Uterus (tissue), 4 donors: Measurements from ENCODE around the gene NLGN1. TPM values are rescaled to one million over a fixed set of nuclear protein-coding genes. Genes with fewer than 3 reads are reported as not detected.

Experiments
- DNase-seq, 2 donors: peaks; one replicate each; pipeline ENCODE4 v3.0.0-alpha.2; 2019 to 2020
- H3K27ac ChIP-seq, 2 donors: fragments of 200-600 bp; sonication (generic); 1 replicate in 1 of 2; 2 replicates in 1 of 2; pipeline ENCODE4 v1.5.1; 2016 to 2018
- H3K27me3 ChIP-seq, 2 donors: fragments of 200-600 bp; sonication (generic); one replicate each; pipeline ENCODE4 v1.5.1; 2018 to 2019; ENCODE audit warnings: control low read depth in 1 of 2
- H3K36me3 ChIP-seq, 2 donors: fragments of 200-600 bp; sonication (generic); one replicate each; pipeline ENCODE4 v1.5.1; 2019; ENCODE audit warnings: control low read depth in 1 of 2
- H3K4me1 ChIP-seq, 2 donors: fragments of 200-600 bp; sonication (generic); one replicate each; pipeline ENCODE4 v1.5.1; 2018 to 2019; ENCODE audit warnings: control low read depth in 1 of 2
- H3K4me3 ChIP-seq, 2 donors: fragments of 200-600 bp; sonication (generic); 1 replicate in 1 of 2; 2 replicates in 1 of 2; pipeline ENCODE4 v1.5.1; 2018 to 2019; ENCODE audit warnings: mild to moderate bottlenecking in 1 of 2
- H3K9me3 ChIP-seq, 2 donors: fragments of 200-600 bp; sonication (generic); one replicate each; pipeline ENCODE4 v1.5.1; 2019; ENCODE audit warnings: control low read depth in 1 of 2
- POLR2A ChIP-seq, 2 donors: fragments of 450-650 bp; IDR thresholded peaks; one replicate each; pipeline ENCODE4 v1.6.1; 2016; ENCODE audit warnings: antibody characterized with exemption in 2 of 2, mild to moderate bottlenecking in 1 of 2, moderate library complexity in 1 of 2
- intact Hi-C: fragments of 100-400 bp; cut with DNase I; formaldehyde crosslinking; loops from one replicate; pipeline ENCODE4 v1.15.1; 2023; ENCODE audit warnings: low total_unique reads
- total RNA-seq, 4 donors: library from RNA; depleted of rRNA in 3 of 4; stranded (reverse); fragments of >200 nt in 3 of 4; gene quantifications; one replicate each; pipeline versions ENCODE4 v1.1.0 to v1.2.4, GENCODE V29; 2014 to 2023
- TF ChIP-seq, protein P1 (sequence below), 4 experiments: fragments of 200-600 bp in 2 of 4; fragments of 450-650 bp in 2 of 4; sonication (generic) in 2 of 4; IDR thresholded peaks; one replicate each; pipeline ENCODE4 v1.5.1; 2016 to 2019; ENCODE audit warnings: antibody characterized with exemption in 4 of 4, mild to moderate bottlenecking in 2 of 4, moderate library complexity in 1 of 4
- donor health status: DM: yes; HTN: yes; CAD: no.

Gene NLGN1
- total RNA-seq, 4 donors from 2014 or later, result 3.6 to 44.8 (median 9.8) TPM

- H3K27me3 ChIP-seq, result no peaks in the 10 kb centered on the region
- H3K9me3 ChIP-seq, result no peaks in the 10 kb centered on the region
- no peak overlapping the region for H3K27ac ChIP-seq
- intact Hi-C loops, result no loop called here
- TF ChIP-seq, protein P1, sequence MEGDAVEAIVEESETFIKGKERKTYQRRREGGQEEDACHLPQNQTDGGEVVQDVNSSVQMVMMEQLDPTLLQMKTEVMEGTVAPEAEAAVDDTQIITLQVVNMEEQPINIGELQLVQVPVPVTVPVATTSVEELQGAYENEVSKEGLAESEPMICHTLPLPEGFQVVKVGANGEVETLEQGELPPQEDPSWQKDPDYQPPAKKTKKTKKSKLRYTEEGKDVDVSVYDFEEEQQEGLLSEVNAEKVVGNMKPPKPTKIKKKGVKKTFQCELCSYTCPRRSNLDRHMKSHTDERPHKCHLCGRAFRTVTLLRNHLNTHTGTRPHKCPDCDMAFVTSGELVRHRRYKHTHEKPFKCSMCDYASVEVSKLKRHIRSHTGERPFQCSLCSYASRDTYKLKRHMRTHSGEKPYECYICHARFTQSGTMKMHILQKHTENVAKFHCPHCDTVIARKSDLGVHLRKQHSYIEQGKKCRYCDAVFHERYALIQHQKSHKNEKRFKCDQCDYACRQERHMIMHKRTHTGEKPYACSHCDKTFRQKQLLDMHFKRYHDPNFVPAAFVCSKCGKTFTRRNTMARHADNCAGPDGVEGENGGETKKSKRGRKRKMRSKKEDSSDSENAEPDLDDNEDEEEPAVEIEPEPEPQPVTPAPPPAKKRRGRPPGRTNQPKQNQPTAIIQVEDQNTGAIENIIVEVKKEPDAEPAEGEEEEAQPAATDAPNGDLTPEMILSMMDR (IDR thresholded peaks at IDR 0.05), result no peak
- no peak for TF ChIP-seq POLR2A (IDR thresholded peaks at IDR 0.05)
- no peak for DNase-seq
- H3K36me3 ChIP-seq, result no peaks in the 10 kb centered on the region
- H3K4me3 ChIP-seq, result no peak overlapping the region
- H3K4me1 ChIP-seq, result no peaks in the 10 kb centered on the region
Observed at GRCh38 chr3:174110761-174111160, 713.2 kb downstream of the NLGN1 start.

GRCh38 chr3:174111776-174112175, 714.2 kb downstream of the NLGN1 start:
- H3K36me3 ChIP-seq, result no peaks in the 10 kb centered on the region
- intact Hi-C loops, result no loop called here
- TF ChIP-seq, protein P1 (IDR thresholded peaks at IDR 0.05), result no peak
- no peak for TF ChIP-seq POLR2A (IDR thresholded peaks at IDR 0.05)

GRCh38 chr3:174116421-174116820, 718.9 kb downstream of the NLGN1 start:
- Histone ChIP-seq H3K36me3 (no peaks in the 10 kb centered on the region), H3K4me1 (no peaks in the 10 kb centered on the region), H3K9me3 (no peaks in the 10 kb centered on the region), H3K27me3 (no peaks in the 10 kb centered on the region), H3K4me3 (no peak overlapping the region), H3K27ac (no peak overlapping the region)
- no peak for TF ChIP-seq POLR2A (IDR thresholded peaks at IDR 0.05)
- TF ChIP-seq, protein P1 (IDR thresholded peaks at IDR 0.05), result no peak
- DNase-seq, result no peak
- intact Hi-C loops, result no loop called here

More at GRCh38 chr3:174111776-174112175, 714.2 kb downstream of the NLGN1 start:
- DNase-seq, result no peak
- no peak overlapping the region for H3K4me3 ChIP-seq
- H3K27ac ChIP-seq, result no peak overlapping the region
- H3K9me3 ChIP-seq, result no peaks in the 10 kb centered on the region
- H3K4me1 ChIP-seq, result no peaks in the 10 kb centered on the region
- no peaks in the 10 kb centered on the region for H3K27me3 ChIP-seq

GRCh38 chr3:174120997-174121396, 723.5 kb downstream of the NLGN1 start:
- Histone ChIP-seq H3K27me3 (no peaks in the 10 kb centered on the region), H3K36me3 (no peaks in the 10 kb centered on the region), H3K27ac (no peak overlapping the region), H3K9me3 (no peaks in the 10 kb centered on the region), H3K4me3 (no peak overlapping the region), H3K4me1 (no peaks in the 10 kb centered on the region)
- intact Hi-C loops, result no loop called here
- TF ChIP-seq, protein P1 (IDR thresholded peaks at IDR 0.05), result no peak
- no peak for TF ChIP-seq POLR2A (IDR thresholded peaks at IDR 0.05)
- DNase-seq, result no peak

DNA sequence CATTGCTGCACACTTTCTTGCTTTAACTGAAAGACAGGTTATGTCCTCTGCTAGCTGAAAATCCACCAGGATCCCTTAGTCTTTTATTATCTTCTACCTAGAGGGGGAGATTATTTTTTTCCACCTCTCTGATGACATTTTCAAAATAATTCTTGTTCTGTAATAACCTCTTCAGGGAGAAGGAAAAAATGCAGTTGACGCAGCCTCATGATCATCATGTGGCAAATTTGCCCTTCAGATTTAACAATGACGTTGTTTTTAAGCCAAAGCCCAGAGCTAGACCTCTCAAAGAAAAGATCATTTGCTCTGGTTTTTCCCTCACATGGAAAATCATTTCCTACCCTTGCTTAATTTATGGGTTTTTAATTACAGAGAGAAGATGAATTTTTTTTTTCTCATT, 724.9 kb downstream of the NLGN1 start:
- H3K4me3 ChIP-seq, result no peak overlapping the region
- intact Hi-C loops, result no loop called here

More for the DNA sequence above, 724.9 kb downstream of the NLGN1 start:
- TF ChIP-seq, protein P1 (IDR thresholded peaks at IDR 0.05), result no peak
- TF ChIP-seq POLR2A (IDR thresholded peaks at IDR 0.05), result no peak
- DNase-seq, result no peak
- H3K4me1 ChIP-seq, result no peaks in the 10 kb centered on the region
- no peaks in the 10 kb centered on the region for H3K27me3 ChIP-seq
- no peaks in the 10 kb centered on the region for H3K9me3 ChIP-seq
- no peak overlapping the region for H3K27ac ChIP-seq
- no peaks in the 10 kb centered on the region for H3K36me3 ChIP-seq
